GM19438 (cell line): ENCODE measurements around the gene NCKAP5.

Experiments
- ATAC-seq: cut with Tn5 transposase; IDR thresholded peaks from one replicate; pipeline ENCODE4 v1.9.1; 2021; ENCODE audit warnings: low read depth; ENCODE audit not compliant: unreplicated experiment

The NCKAP5 gene

GRCh38 chr2:133135035-133135654 is 433.1 kb downstream of the NCKAP5 start:
- ATAC-seq, result no peak

DNA sequence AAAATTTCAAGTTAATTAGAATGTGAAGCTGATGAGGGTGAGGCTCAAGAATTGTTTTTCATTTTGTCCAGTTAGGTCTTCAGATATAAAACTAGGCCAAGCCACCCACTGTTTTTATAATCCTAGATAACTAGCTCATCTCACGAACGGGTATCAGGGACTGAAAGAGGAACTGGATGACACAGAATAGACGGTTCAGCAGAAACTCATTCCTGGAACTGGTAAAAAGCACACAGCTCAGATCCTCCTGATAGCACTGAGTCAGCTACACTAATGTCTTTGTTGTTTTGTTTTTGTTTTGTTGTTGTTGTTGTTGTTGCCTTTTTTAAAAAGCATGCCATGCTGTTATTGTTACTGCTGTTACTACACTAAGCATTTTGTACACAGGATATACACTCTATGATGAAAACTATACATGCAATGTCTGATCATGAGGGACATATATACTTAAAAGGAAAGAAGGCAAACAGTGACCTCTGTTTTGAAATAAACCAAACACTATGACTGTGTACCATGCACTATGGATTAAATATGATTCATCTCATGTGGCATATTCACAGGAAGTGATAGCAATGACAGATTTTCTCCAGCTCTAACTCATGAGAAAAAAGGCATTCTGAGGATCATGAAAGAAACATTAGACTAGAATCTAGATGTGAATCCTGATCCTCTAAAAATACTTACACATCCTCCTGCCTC is 437.6 kb downstream of the NCKAP5 start:
- no peak for ATAC-seq

- no peak for ATAC-seq
Measured at GRCh38 chr2:133124446-133124845, 443.8 kb downstream of the NCKAP5 start.

DNA sequence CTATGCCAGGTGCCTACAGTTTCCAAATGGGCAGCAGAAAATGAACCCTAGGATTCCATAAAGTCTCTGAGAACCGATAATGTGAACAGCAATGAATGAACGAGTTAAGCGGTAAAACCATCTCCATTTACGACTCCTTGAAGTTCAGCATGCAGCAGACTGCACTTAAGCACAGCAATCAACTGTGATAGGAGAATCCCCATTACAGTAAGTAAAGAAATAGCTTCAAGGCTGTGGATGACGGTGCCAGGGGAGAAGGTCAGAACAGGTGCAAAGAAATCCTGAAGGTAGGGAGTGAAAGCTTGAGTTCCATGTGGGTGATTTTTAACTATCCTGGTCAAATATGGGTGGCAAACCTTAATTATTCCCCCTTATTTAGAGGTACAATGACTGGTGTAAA is 444.4 kb downstream of the NCKAP5 start:
- no peak for ATAC-seq

GRCh38 chr2:133123393-133123792 is 444.9 kb downstream of the NCKAP5 start:
- no peak for ATAC-seq

- no peak for ATAC-seq
Measured at GRCh38 chr2:133122529-133122928, 445.7 kb downstream of the NCKAP5 start.

GRCh38 chr2:133120310-133120709 is 448.0 kb downstream of the NCKAP5 start:
- no peak for ATAC-seq

- no peak for ATAC-seq
Measured at GRCh38 chr2:133110201-133110600, 458.1 kb downstream of the NCKAP5 start.

GRCh38 chr2:133109772-133110171 is 458.5 kb downstream of the NCKAP5 start:
- no peak for ATAC-seq

DNA sequence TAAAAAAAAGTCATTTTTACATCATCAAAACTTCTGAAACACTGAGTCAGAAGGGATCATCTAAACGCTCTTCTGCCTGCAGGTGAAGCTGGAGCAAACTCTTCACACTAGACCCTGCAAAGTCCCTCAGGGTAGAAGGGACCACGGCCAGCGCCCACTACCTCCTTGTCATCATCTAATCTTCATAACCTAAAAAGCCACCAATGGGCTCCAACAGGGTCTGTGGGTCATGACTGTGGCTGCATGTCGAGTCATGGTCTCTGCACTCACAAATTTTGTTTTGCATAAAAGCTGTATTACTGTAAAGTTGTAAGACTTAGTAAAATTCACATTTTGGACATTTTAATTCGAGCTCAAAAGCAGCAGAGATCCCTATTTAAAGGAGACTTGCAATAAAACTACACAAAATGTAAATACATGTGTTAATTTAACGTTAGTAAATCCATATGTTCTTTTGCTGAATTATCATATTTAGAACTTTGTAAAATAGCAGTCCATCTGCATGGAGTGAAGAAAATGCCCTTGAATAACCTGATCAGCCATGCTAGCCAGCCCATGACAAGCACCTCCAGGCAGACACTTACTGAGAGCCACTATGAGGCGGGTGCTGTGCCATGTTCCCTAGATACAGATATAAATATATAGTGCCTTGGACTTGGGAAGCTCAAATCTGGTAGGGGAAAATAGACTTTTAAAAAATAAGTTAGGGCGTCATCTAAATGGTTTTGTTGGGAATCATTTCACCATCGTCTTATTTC is 461.0 kb downstream of the NCKAP5 start:
- ATAC-seq, result no peak

DNA sequence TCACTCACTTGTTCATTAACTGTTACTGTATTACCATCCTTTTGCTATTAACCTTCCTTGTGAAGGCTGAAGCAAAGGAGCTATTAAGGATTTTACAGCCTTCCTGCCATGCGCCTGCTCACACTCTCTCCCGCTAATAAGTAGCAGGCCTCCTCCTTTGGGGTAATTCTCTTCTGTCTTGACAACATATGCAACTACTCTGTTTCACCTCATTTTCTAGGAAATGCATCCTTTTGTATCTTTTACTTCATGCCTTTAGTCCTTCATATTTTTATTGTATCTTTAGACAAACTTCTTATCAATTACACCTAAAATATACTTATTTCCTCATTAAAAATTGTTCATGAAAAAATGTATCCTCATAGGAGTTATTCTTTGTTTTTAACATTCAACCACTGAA is 463.4 kb downstream of the NCKAP5 start:
- no peak for ATAC-seq

DNA sequence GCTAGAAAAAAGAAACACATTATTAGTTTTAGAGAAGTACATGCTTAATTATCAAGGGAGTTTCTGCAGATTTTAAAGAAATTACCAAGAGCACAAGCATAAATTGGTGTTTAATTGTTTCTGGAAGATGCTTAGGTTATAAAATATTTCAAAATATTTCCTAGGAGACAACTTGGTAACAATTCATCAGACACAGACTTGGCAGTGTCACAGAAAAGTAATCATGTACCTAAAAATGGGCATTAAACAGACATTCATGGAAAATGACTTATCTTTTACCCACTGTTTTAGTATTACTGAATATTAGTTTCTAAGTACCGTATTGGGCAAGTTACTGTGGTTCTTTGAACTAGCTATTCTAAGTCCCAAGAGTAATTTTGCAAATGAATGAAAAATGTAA is 469.5 kb downstream of the NCKAP5 start:
- ATAC-seq, result no peak

DNA sequence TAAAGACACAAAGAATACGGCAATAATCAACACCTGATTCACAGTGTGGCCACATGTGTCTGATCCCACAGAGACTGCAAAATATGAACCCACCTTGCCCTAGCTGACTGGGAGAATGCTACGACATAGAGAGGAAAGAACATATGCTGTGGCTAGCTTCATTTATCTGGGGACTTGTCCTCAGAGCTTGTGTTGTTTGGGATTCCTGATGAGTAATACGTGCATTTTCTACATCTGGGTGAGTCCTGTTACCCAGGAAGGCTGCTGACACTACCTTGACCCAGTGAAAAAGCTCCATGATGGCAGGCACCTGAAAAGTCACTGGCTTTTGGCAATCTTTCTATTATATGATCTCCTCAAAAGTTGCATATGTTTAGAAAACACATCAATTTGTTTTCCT is 470.6 kb downstream of the NCKAP5 start:
- ATAC-seq, result no peak

DNA sequence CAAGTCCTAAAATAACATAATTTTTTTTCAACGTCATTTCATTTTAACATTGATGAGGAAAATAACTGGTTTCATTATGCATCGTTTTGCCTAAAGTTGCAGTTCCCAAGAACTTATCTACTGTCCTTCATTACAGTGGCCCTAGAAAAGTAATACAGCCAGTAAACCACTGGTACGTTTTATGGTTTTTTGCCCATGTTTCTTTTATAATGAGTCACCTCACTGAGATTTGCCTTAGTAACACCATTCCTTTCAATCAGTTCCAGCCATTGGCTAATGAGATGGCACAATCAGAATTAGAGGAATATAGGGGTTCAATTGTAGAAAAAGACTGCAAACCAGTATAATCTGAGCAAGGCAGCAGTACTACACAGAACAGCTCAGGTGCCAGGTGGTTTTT is 475.7 kb downstream of the NCKAP5 start:
- no peak for ATAC-seq

DNA sequence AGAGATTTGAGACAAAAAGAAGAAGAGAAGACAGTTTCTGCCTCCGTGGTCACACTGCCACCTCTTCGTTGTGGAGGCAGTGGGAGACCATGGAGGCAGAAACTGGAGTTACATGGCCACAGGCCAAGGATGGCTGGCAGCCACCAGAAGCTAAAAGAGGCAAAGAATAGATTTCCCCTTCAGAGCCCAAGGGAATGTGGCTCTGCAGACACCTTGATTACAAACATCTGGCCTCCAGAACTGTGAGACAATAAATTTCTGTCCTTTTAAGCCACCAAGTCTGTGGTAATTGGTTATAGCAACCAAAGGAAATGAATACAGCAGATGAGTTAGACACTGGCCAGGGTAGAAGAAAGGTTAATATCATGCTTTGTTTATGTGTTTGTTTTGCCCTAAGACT is 477.9 kb downstream of the NCKAP5 start:
- ATAC-seq, result no peak

GRCh38 chr2:133086176-133086575 is 482.1 kb downstream of the NCKAP5 start:
- ATAC-seq, result no peak

- no peak for ATAC-seq
Measured at GRCh38 chr2:133085646-133086045, 482.6 kb downstream of the NCKAP5 start.

GRCh38 chr2:133082034-133082433 is 486.2 kb downstream of the NCKAP5 start:
- ATAC-seq, result no peak

- ATAC-seq, result no peak
Measured at GRCh38 chr2:133080822-133081221, 487.4 kb downstream of the NCKAP5 start.

GRCh38 chr2:133078667-133079411 is 489.4 kb downstream of the NCKAP5 start:
- no peak for ATAC-seq

GRCh38 chr2:133077269-133077822 is 490.9 kb downstream of the NCKAP5 start:
- no peak for ATAC-seq
